SIG-M5 treated with dmso at 0.1 percent for 504 hours (cell line): ENCODE results near the gene SRPK2.
"Not testable (repeated sequence)": the region's sequence is repeated elsewhere in the genome, so short reads cannot be mapped to it uniquely, and the experiment has no call there.

Experiments used
- DNase-seq: peaks from one replicate; lab custom pipeline; 2025; ENCODE audit not compliant: unreplicated experiment; lab: John Stamatoyannopoulos, UW

SRPK2 gene

DNA sequence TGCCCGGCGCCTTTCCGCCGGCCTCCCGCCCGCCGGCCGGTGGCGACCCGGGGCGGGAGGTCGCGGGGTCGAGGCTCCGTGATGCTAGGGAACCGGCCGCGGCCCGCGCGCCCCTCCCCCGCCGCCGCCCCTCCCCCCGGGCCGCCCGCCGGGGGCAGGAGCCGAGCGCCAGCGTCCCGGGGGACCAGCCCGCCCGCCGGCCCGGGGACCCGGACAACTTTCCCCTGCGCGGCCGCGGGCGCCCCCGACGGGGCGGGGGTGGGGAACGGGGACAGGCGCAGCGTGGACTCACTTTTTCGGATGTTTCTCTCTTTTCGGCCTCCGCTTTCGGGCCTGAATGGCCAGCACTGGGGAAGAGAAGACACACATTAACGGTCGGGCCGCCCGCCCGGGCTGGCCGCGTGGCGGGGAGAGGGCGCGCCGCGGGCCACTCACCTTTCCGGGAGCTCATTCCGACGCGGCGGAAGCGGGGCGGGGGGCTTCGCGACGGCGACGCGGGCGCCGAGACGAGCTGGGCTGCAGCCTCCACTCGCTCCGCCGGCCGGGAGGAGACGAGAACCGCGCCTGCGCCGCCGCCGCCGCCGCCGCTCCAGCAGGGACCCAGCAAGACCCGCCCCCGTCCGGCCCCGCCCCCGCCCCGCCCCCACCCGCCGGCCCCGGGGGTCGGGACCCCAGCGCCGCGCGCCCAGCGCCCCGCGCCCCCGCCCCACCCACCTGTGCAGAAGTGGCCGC, at the start of gene SRPK2:
TSS of gene SRPK2 (minus strand) at position 566 of the 732 bp plus-strand sequence.
- peak; percentile 30 for DNase-seq

DNA sequence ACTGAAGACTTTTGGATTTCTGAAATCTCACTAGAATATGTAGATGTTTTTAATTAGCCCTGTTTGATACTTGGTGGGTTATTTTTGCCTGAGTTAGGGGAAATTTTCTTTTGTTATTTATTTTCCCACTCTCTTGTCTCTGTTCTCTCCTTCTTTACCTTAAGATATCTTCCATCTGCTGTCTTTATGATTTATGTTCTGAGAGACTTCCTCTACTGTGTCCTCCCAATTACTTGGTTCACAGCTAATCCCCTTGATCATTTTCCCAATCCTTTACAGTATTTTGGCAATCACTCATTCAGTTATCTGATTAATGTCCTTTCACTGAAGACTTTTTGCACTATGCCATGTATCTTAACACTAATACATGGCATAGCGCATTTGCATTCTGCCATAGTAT, 49.5 kb upstream of the SRPK2 start:
- DNase-seq = no peak

DNA sequence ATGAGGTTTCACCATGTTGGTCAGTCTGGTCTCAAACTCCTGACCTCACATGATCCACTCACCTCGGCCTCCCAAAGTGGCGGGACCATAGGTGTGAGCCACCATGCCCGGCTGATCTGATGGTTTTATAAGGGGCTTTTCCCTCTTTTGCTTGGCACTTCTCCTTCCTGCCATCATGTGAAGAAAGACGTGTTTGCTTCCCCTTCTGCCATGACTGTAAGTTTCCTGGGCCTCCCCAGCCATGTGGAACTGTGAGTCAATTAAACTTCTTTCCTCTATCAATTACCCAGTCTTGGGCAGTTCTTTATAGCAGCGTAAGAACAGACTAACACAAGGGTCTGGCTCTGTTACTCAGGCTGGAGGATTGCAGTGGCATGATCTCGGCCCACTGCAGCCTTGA, 48.6 kb upstream of the SRPK2 start:
- DNase-seq = not testable (repeated sequence)

DNA sequence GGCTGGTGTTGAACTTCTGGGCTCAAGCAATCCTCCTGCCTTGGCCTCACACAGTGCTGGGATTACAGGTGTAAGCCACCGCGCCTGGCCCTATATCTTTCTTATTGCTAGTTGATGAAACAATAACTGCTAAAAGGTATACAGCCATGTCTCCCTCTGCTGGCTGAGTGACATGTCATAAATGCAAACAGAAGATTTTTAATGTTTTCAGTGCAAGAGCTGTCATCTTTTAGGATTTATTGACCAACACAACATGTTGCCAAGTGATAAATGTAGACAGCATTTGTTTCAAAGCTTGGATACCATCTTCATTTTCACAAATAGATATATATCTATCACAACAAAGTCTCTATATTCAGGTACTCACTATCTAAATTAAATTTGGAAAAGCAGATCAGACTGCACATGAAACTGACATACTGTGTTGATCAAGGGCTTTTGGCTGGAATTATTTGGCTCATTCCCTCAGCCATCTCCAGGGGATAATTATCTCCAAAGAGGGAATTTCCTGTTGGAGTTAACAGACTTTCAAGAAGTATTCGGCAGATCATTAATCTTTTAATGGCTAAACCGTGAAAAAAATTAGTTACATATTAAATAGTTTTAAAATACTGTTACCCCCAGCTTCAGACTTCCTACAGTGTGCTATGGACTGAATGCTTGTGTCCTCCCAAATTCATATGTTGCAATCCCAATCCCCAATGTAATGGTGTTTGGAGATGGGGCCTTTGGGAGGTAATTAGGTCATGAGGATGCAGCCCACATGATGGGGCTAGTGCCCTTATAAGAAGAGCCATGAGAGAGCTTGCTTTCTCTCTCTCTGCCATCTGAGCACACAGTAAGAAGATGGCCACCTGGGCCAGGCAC, 41.3 kb upstream of the SRPK2 start:
- peak; percentile 54 for DNase-seq

DNA sequence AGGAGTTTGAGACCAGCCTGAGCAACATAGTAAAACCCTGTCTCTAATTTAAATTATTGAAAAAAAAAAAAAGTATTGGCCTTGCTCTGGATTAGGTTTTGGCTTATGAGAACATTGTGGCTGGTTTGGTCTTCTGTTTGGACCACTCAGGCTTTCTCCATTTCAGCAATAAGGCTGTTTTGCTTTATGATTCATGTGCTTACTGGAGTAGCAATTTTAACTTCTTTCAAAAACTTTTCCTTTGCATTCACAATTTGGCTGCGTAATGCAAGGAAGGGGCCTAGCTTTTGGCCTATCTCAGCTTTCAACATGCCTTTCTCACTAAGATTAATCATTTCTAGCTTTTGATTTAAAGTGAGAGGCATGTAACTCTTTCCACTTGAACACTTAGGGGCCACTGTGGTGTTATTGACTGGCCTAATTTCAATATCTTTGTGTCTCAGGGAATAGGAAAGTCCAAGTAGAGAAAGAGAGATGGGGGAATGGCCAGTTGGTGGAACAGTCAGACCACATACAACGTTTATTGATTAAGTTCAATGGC, 38.0 kb upstream of the SRPK2 start:
- no peak for DNase-seq

DNA sequence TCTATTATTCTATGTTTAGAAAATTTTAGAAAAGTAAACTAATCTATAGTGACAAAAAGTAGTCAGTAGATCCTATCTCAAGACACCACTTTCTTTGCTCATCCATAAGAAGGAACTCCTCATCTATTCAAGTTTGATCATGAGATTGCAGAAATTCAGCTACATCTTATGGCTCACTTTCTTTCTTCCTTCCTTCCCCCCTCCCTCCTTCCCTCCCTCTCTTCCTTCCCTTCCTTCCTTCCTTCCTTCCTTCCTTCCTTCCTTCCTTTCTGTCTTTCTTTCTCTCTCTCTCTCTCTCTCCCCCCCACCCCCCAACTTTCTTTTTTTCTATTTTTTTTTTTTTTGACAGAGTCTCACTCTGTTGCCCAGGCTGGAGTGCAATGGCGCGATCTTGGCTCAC, 35.3 kb upstream of the SRPK2 start:
- no peak for DNase-seq

DNA sequence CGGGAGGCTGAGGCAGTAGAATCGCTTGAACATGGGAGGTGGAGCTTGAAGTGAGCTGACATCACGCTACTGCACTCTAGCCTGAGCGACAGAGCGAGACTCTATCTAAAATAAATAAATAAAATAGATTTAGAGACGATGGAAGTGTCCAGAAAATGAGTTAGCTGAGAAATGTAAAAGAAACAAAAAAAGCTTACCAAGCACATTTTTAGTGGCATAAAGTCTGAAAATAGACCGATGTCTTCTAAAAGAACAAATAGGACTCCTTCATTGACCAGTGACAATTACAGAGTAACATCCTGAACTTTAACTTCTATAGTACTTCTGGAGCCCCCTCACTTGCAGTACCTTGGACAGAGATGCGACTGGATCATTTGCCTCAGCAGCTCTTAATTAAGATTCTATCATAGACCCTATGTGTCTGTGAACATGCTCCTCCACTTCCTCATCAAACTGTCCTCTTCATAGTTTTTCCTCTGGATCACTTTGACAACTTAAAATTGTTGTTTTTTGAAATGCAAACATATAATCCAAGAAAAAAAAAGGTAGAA, 25.2 kb upstream of the SRPK2 start:
- no peak for DNase-seq

DNA sequence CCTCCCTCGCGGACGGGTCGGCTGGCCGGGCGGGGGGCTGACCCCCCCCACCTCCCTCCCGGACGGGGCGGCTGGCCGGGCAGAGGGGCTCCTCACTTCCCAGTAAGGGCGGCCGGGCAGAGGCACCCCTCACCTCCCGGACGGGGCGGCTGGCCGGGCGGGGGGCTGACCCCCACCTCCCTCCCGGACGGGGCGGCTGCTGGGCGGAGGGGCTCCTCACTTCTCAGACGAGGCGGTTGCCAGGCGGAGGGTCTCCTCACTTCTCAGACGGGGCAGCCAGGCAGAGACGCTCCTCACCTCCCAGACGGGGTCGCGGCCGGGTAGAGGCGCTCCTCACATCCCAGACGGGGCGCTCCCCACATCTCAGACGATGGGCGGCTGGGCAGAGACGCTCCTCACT, 22.1 kb upstream of the SRPK2 start:
- DNase-seq = not testable (repeated sequence)

DNA sequence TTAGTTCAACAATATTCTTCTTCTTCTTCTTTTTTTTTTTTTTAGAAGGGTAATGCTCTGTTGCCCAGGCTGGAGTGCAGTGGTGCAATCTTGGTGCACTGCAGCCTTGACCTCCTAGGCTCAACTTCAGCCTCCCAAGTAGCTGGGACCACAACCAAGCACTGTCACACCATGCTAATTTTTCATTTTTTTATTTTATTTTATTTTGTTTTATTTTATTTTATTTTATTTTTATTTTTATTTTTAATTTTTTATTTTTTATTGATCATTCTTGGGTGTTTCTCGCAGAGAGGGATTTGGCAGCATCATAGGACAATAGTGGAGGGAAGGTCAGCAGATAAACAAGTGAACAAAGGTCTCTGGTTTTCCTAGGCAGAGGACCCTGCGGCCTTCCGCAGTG, 21.1 kb upstream of the SRPK2 start:
- not testable (repeated sequence) for DNase-seq

DNA sequence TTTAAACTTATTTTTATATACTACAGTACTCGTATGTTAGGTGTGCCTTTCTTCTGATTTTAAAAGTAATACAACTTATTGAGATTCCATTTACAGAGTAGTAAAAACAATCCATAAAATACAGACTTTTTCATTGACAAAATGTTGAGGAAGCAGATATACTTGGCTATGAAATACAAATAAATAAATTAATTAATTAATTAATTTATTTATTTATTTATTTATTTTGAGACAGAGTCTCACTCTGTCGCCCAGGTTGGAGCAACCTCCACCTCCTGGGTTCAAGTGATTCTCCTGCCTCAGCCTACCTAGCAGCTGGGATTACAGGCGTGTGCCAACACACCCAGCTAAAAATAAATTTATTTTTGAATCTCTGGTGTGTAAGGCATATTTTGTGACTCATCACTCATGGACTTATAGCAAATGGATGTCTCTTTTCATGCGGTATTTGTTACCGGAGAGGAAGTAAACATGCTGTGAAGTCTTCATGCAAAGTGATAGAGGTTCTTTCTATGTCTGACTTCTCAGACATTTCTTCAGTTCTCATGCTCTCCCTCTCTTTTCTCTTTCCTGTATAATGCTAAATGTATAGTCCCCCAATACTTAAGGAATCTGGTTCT, 20.2 kb upstream of the SRPK2 start:
- DNase-seq = no peak

DNA sequence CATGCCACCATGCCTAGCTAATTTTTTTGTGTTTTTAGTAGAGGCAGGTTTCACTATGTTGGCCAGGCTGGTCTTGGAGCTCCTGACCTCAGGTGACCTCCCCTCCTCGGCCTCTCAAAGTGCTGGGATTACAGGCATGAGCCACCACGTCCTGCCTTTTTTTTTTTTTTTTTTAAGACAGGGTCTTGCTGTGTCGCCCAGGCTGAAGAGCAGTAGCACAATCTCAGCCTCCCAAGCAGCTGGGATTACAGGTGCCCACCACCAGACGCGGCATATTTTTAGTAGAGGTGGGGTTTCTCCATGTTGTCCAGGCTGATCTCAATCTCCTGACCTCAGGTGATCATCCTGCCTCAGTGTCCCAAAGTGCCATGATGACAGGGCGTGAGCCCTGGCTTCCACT, 14.4 kb upstream of the SRPK2 start:
- DNase-seq = no peak

DNA sequence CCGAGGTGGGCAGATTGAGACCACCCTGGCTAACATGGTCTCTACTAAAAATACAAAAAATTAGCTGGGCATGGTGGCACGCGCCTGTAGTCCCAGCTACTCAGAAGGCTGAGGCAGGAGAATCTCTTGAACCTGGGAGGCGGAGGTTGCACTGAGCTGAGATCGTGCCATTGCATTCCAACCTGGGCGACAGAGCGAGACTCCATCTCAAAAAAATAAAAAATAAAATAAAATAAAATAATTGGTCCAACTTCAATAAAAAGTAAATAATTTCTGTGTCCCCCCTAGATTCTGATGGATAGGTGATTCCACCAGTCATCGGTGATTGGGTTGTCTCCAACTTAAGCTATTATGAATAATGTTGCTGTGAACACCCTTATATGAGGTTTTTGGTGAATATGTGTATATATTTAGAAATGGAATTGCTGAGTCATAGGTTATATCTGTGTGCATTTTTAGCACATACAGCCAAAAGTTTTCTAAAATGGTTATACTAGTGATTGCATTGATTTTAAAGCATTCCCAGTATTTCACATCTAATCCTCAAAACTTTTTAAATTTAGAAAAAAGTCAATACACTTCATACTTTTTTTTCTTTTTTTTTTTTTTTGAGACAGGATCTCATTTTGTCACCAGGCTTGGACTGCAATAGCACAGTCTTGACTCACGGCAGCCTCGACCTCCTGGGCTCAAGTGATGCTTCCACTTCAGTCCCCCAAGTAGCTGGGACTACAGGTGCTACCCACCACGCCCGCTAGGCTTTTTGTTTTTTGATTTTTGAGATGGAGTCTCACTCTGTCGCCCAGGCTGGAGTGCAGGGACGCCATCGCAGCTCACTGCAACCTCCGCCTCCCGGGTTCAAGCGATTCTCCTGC, 13.7 kb upstream of the SRPK2 start:
- DNase-seq = no peak

DNA sequence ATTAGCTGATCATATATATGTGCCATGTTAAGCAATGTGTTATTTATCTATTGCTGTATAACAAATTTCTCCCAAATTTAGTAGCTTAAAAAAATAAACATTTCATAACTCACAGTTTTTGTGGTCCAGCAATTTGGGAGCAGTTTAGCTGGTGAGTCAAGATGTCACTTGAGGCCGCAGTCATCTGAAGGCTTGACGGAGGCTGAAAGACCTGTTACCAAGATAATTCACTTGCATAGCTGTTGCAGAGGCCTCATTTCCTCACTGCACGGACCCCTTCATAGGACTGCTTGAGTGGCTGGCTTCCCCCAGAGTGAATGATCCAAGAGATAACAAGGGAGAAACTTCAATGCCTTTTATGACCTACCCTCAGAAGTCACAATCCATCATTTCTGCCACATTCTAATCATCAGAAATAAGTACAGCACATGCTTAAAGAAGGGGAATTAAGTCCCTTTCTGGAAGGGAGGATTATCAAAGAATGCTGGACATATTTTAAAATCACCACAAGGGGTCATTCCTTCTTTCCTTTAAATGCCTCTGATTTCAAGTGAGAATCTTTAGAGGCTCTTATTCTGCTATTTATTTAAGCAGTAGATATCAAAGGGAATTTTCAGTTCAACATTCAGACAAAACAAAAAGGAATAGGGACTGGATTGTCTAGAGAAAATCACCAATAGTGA, 10.5 kb upstream of the SRPK2 start:
- peak; percentile 14 for DNase-seq

DNA sequence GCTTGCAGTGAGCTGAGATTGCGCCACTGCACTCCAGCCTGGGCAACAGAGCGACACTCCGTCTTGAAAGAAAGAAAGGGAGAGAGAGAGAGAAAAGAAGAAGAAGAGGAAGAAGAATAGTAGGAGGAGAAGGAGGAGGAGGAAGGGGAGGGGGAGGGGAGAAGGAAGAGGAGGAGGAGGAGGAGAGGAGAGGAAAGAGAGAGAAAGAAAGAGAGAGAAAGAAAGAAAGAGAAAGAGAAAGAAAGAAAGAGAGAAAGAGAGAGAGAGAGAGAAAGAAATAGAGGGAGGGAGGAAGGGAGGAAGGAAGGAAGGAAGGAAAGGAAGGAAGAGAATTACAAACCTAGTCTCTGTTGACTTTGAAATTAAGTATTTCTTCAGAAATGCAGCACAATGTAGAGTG, 7.8 kb upstream of the SRPK2 start:
- no peak for DNase-seq

DNA sequence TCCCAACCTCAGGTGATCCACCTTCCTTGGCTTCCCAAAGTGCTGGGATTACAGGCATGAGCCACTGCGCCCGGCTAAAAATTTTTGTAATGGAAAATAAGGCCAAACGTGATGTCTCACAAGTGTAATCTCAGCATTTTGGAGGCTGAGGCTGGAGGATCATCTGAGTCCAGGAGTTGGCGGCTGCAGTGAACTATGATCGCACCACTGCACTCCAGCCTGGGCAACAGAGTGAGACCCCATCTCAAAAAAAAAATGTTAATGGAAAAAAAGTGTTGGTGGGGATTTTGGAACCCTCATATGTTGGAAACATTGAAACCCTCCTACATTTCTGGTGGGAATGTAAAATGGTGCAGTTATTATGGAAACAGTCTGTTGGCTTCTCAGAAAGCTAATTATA, 2.7 kb upstream of the SRPK2 start:
- DNase-seq = no peak

DNA sequence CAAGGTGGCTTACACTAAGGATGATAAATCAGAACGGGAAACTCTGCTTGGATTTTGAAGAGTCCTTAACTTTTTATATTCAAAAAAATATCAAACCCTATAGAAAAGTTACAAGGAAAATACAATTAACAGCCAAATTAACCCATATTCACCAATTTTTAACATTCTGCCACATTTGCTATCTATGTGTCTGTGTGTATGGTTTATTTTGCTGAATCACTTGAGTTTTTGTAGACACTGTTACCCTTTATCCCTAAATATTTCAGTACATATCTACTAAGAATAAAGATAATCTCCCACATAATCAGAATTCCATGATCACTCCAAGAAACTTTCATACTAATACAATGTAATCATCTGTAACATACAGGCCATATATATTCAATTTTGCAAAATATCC, 1.2 kb upstream of the SRPK2 start:
- no peak for DNase-seq

DNA sequence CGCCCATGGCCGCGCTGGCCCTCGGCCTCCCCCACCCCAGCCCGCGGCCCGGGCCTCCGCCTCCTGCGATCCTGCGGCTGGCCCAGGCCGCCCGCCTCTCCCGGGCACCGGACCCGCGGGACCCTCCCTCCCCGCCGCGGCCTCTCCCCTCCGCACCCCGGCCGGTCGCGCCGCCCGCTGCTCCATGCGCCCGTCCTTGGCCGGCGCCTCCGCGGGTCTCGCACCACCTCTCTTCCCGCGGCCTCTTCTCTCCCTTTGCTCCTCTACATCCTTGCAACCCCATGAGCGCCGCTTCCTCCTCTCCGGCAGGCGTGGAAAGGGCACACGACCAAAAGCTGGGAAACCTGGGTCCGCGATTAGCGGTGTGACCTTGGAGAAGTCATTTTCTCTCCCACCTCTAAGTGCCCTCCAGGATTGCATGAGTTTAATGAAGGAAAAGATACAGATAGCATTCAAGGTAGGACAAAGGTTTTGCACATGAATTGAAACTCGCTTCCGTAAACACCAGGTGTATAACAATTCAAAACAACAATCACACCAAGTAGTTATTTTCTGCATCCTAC, 448 bp upstream of the SRPK2 start:
- DNase-seq = peak; percentile 65

DNA sequence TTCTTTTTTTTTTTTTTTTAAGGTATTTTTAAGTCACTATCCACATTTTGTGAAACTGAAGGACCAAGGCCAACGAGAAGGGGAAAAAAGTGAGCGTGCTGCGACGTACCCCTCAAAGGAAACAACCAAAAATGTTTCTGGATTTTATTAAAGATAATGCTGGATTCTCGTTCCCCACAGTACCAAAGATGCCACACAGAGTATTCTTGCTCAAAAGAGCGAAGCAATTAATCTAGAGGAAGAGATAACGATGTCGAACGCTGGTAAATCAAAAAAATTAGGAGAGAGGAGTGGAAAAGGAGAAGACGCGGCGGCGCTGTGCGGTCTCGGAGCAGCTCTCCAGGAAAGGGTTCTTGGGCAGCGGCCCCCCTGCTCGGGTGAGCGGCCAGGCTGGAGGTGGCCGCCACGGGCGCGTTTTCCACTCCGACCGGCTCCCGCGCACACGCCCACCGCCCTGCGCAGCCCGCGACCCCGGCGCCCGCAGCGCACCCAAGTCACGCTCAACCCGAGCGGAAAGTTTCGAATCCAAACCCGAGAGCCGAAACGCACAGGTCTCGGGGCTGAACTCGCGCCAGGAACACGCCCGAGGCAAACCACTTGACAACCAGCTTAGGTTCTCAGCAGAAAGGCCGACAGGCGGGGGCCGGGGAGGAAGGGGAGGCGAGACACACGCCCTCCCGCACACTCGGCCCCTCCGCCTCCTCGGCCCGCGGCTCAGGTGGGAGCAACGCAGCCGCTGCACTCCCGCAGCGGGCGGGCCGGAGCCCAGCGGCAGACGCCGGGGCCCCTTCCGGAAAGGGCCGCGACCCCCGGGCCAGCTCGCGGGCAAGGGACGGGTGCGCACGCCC, 989 bp downstream of the SRPK2 start:
- DNase-seq = peak; percentile 55

DNA sequence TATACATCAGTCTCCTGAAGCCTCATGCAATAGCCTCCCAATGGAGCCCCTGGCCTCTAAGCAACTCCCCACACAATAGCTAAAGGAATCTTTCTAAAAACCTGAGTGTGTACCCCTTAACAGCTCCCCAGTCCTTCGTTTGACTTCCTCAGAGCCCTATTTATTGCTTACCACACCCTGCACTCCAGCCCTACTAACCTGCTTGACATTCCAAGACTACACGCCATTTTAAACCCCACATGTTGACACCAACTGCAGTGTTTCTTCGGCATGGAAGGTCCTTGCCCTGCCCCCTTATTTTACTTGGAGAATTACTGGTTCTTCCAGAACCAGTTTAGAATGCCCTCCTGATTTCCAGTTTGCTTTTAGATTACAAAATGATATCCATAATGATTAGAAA, 10.8 kb downstream of the SRPK2 start:
- no peak for DNase-seq
